ENCODE data around the gene BLTP3A.
"Not testable (repeated sequence)": the region's sequence is repeated elsewhere in the genome, so short reads cannot be mapped to it uniquely, and the experiment has no call there.

Gene BLTP3A

GRCh38 chr6:34791701-34792604 lies at the start of gene BLTP3A:
BLTP3A (plus strand) TSS chr6:34792083; CDS start chr6:34792251, 168 bp downstream.
- in situ Hi-C loops (cut with MboI; ENCODE audit: low sequenced_read_pairs), result no loop called here
- peak; percentile 69 to 83 for DNase-seq (ENCODE audit: low spot score in 2 of 2)
- Histone ChIP-seq H3K4me3 (peak within 1 kb of the TSS; percentile 74), H3K27me3 (ENCODE audit: low read depth) (no peaks in the 10 kb centered on the region), H3K36me3 (replicated peaks) (0 out of 2 replicates have a peak, but pooled peaks cover 2% of the 10 kb centered on the region), H3K9me3 (no peaks in the 10 kb centered on the region), H3K4me1 (peaks cover 9% of the 10 kb centered on the region)

GRCh38 chr6:34742094-34742493 lies 49.8 kb upstream of the BLTP3A start:
- no peaks in the 10 kb centered on the region for H3K27me3 ChIP-seq (ENCODE audit: low read depth)
- in situ Hi-C loops (cut with MboI; ENCODE audit: low sequenced_read_pairs), result no loop called here
- no peak overlapping the region for H3K4me3 ChIP-seq
- no peak for DNase-seq (ENCODE audit: low spot score in 2 of 2)
- peaks cover 3% of the 10 kb centered on the region; the same call in 1 of the 2 replicates for H3K4me1 ChIP-seq
- no peaks in the 10 kb centered on the region for H3K36me3 ChIP-seq (replicated peaks)
- H3K9me3 ChIP-seq, result no peaks in the 10 kb centered on the region

GRCh38 chr6:34743625-34744293 lies 48.1 kb upstream of the BLTP3A start:
- Histone ChIP-seq H3K9me3 (no peaks in the 10 kb centered on the region), H3K27me3 (ENCODE audit: low read depth) (no peaks in the 10 kb centered on the region), H3K36me3 (replicated peaks) (no peaks in the 10 kb centered on the region), H3K4me3 (no peak overlapping the region), H3K4me1 (peaks cover 3% of the 10 kb centered on the region; the same call in 1 of the 2 replicates)
- no peak for DNase-seq (ENCODE audit: low spot score in 2 of 2)
- in situ Hi-C loops (cut with MboI; ENCODE audit: low sequenced_read_pairs), result no loop called here

- H3K9me3 ChIP-seq; DNase-seq (ENCODE audit: low spot score in 2 of 2); in situ Hi-C loops (cut with MboI; ENCODE audit: low sequenced_read_pairs); H3K4me3 ChIP-seq; H3K27me3 ChIP-seq (ENCODE audit: low read depth); H3K4me1 ChIP-seq; H3K36me3 ChIP-seq (replicated peaks): not testable (repeated sequence)
Measured at GRCh38 chr6:34744294-34744647, 47.6 kb upstream of the BLTP3A start.

GRCh38 chr6:34745277-34746103 lies 46.4 kb upstream of the BLTP3A start:
- H3K9me3 ChIP-seq, result no peaks in the 10 kb centered on the region
- H3K36me3 ChIP-seq (replicated peaks), result no peaks in the 10 kb centered on the region
- no peaks in the 10 kb centered on the region for H3K27me3 ChIP-seq (ENCODE audit: low read depth)
- no peak for DNase-seq (ENCODE audit: low spot score in 2 of 2)
- in situ Hi-C loops (cut with MboI; ENCODE audit: low sequenced_read_pairs), result no loop called here
- no peak overlapping the region for H3K4me3 ChIP-seq
- H3K4me1 ChIP-seq, result no peaks in the 10 kb centered on the region

- no peaks in the 10 kb centered on the region for H3K27me3 ChIP-seq (ENCODE audit: low read depth)
- in situ Hi-C loops (cut with MboI; ENCODE audit: low sequenced_read_pairs), result no loop called here
- DNase-seq (ENCODE audit: low spot score in 2 of 2), result no peak
- no peak overlapping the region for H3K4me3 ChIP-seq
- no peaks in the 10 kb centered on the region for H3K4me1 ChIP-seq
- H3K36me3 ChIP-seq (replicated peaks), result no peaks in the 10 kb centered on the region
- H3K9me3 ChIP-seq, result no peaks in the 10 kb centered on the region
Measured at GRCh38 chr6:34746104-34746846, 45.6 kb upstream of the BLTP3A start.

- H3K9me3 ChIP-seq, result no peaks in the 10 kb centered on the region
- H3K4me3 ChIP-seq, result no peak overlapping the region
- H3K4me1 ChIP-seq, result no peaks in the 10 kb centered on the region
- H3K36me3 ChIP-seq (replicated peaks), result no peaks in the 10 kb centered on the region
- DNase-seq (ENCODE audit: low spot score in 2 of 2), result no peak
- in situ Hi-C loops (cut with MboI; ENCODE audit: low sequenced_read_pairs), result no loop called here
- no peaks in the 10 kb centered on the region for H3K27me3 ChIP-seq (ENCODE audit: low read depth)
Measured at GRCh38 chr6:34748757-34749156, 43.1 kb upstream of the BLTP3A start.

GRCh38 chr6:34756513-34756856 lies 35.4 kb upstream of the BLTP3A start:
- H3K9me3 ChIP-seq; H3K27me3 ChIP-seq (ENCODE audit: low read depth); H3K36me3 ChIP-seq (replicated peaks); in situ Hi-C loops (cut with MboI; ENCODE audit: low sequenced_read_pairs); H3K4me1 ChIP-seq: not testable (repeated sequence)
- peak overlapping the region; percentile 71 for H3K4me3 ChIP-seq
- DNase-seq (ENCODE audit: low spot score in 2 of 2), result peak in 1 of 2 experiments; percentile 48

- H3K36me3 ChIP-seq (replicated peaks), result peaks cover 22% of the 10 kb centered on the region
- in situ Hi-C loops (cut with MboI; ENCODE audit: low sequenced_read_pairs), result no loop called here
- H3K9me3 ChIP-seq, result no peaks in the 10 kb centered on the region
Measured at GRCh38 chr6:34757687-34758274, 34.1 kb upstream of the BLTP3A start.

GRCh38 chr6:34760108-34760507 lies 31.8 kb upstream of the BLTP3A start:
- Histone ChIP-seq H3K27me3 (ENCODE audit: low read depth) (peaks cover 2% of the 10 kb centered on the region; the same call in 1 of the 2 replicates), H3K4me1 (peaks cover 3% of the 10 kb centered on the region; the same call in 1 of the 2 replicates), H3K4me3 (no peak overlapping the region), H3K9me3 (no peaks in the 10 kb centered on the region), H3K36me3 (replicated peaks) (peaks cover 40% of the 10 kb centered on the region)
- in situ Hi-C loops (cut with MboI; ENCODE audit: low sequenced_read_pairs), result no loop called here
- no peak for DNase-seq (ENCODE audit: low spot score in 2 of 2)

More at GRCh38 chr6:34757687-34758274, 34.1 kb upstream of the BLTP3A start:
- Histone ChIP-seq H3K4me3 (peak overlapping the region; percentile 71), H3K27me3 (ENCODE audit: low read depth) (peaks cover 2% of the 10 kb centered on the region; the same call in 1 of the 2 replicates), H3K4me1 (peaks cover 3% of the 10 kb centered on the region; the same call in 1 of the 2 replicates)
- DNase-seq (ENCODE audit: low spot score in 2 of 2), result no peak

- in situ Hi-C loops (cut with MboI; ENCODE audit: low sequenced_read_pairs); DNase-seq (ENCODE audit: low spot score in 2 of 2); H3K9me3 ChIP-seq; H3K4me1 ChIP-seq; H3K27me3 ChIP-seq (ENCODE audit: low read depth); H3K4me3 ChIP-seq: not testable (repeated sequence)
- H3K36me3 ChIP-seq (replicated peaks), result peaks cover 51% of the 10 kb centered on the region
Measured at GRCh38 chr6:34761681-34762080, 30.2 kb upstream of the BLTP3A start.

GRCh38 chr6:34768148-34768547 lies 23.7 kb upstream of the BLTP3A start:
- Histone ChIP-seq H3K4me3 (no peak overlapping the region), H3K36me3 (replicated peaks) (peaks cover 75% of the 10 kb centered on the region), H3K9me3 (no peaks in the 10 kb centered on the region), H3K27me3 (ENCODE audit: low read depth) (no peaks in the 10 kb centered on the region), H3K4me1 (no peaks in the 10 kb centered on the region; the same call in none of the 2 replicates)
- in situ Hi-C loops (cut with MboI; ENCODE audit: low sequenced_read_pairs), result no loop called here
- DNase-seq (ENCODE audit: low spot score in 2 of 2), result no peak

- DNase-seq (ENCODE audit: low spot score in 2 of 2), result no peak
- Histone ChIP-seq H3K36me3 (replicated peaks) (peaks cover 67% of the 10 kb centered on the region), H3K27me3 (ENCODE audit: low read depth) (no peaks in the 10 kb centered on the region), H3K9me3 (no peaks in the 10 kb centered on the region), H3K4me1 (no peaks in the 10 kb centered on the region; the same call in none of the 2 replicates), H3K4me3 (no peak overlapping the region)
- in situ Hi-C loops (cut with MboI; ENCODE audit: low sequenced_read_pairs), result no loop called here
Measured at GRCh38 chr6:34771727-34772126, 20.2 kb upstream of the BLTP3A start.
